Posterior vena cava (tissue), 2 donors: ENCODE data around the gene CTIF. TPM values are rescaled to one million over a fixed set of nuclear protein-coding genes. Genes with fewer than 3 reads are reported as not detected.

Source experiments
- DNase-seq: peaks from one replicate; pipeline ENCODE4 v3.0.0-alpha.2; 2020; ENCODE audit warnings: low spot score
- intact Hi-C, 2 donors: fragments of 100-400 bp; cut with DNase I; formaldehyde crosslinking; loops; one replicate each; pipeline versions ENCODE4 v1.14.1 to v1.14.2; 2022 to 2023
- total RNA-seq, 2 donors: library from RNA; stranded (reverse); fragmentation: NEBNext Ultra II Directional; extraction: Animal tissue kit (Norgen Biotek cat#: 25700); gene quantifications; one replicate each; pipeline ENCODE4 v1.2.1, GENCODE V29; 2021
- donor health status: DM: yes; HTN: yes; CAD: no.
- donor health status: DM: yes; HTN: yes; CAD: no.

Gene CTIF
- total RNA-seq, 2 donors from 2014 or later: 87.8 to 116 TPM

DNA sequence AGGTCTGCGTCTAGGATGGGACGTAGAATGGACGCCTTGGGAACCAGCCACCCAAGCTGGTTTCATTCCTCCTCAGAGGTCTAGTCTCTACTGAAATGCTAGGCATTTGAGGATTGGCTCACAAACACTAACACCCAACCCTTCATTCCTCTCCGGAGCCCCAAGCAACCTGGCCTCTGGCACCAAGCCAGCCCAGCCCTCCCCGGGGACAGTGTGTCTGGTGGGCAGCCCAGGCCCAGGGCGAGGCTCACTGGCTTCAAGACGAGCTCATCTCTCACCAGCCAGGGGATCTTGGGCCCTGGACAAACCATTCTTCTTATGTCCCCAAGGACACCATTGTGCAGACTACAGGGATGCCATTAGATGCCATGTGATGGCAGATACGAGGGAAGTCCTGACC is 182.5 kb downstream of the CTIF start:
- DNase-seq: peak; percentile 85
- intact Hi-C loops: loop anchor here in 1 of 2 donors (1.0 kb wide), 1 partner anchor 32 kb away; no protein-coding TSS in a partner anchor

DNA sequence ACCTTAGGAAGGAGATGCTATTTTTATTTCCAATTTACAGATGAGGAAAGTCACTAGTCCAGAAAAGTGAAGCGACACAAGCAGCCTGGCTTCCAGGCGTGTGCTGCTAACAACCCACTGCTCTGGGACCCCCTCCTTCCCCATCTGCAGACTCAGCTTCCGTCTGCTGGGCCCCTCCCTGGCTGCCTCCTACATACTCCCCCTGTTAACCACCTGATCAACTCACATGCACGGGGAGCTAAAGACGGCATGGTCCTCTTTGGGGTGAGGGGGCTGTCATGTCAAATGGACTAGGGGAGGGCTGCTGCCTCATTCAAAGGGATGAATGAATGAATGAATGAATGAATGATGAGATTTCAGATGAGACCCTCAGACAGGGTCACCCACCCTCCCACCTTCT is 184.2 kb downstream of the CTIF start:
- no peak for DNase-seq
- intact Hi-C loops: no loop called here

DNA sequence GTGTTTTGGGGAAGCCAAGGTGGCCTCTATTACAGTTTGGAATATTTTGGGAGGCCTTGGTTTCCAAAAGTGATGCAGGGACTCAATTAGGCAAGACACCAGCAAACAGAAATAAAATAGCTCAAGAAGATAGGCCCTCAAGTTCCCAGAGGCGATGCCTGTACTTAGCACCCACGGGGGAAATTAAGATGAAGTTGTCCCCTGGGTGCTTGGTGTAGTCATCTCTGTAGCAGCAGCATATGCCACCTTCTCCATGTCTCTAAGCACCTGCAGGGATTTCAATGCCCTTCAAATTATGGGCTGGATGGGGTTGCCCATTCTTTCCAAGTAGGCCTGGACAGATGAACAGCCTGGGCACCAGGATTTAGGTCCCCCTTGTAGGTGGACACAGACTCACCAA is 185.0 kb downstream of the CTIF start:
- DNase-seq: no peak
- intact Hi-C loops: no loop called here

DNA sequence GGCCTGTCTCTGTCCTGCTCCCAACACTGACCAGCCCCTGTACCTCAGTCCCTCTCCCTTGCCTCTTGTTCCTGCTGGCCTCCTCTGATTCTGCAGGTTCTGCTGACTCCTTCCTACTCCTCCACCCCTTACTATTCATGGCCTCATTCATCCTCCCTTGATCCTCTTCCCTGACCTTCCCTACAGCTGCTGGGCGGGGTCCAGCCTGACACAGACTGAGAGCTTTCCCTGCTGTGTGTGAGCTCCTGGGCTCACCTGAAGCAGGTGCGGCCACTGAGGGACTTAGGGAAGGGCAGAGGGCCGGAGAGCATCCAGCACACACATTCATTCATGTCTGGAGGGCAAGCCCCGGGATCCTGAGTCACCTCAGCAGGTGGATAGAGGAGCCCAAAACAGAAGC is 185.6 kb downstream of the CTIF start:
- no peak for DNase-seq
- intact Hi-C loops: no loop called here

DNA sequence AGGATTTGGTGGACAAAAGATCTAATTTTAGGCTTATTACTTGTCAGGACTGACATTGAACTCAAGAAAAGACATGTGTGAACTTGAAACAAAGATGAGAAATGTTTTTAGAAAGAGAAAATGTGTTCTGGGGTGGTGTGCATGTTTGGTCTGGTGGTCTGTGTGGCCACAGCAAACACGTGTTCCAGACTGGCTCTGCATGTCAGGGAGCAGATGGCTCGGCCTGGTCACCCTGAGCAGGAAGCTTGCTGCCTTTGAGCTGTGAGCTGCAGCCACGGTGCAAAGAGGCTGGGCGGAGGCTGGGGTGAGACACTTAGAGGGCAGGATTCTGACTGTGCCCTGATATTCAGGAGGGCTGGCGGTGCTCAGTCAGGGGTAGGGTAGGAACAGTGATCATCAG is 186.1 kb downstream of the CTIF start:
- no peak for DNase-seq
- intact Hi-C loops: no loop called here

DNA sequence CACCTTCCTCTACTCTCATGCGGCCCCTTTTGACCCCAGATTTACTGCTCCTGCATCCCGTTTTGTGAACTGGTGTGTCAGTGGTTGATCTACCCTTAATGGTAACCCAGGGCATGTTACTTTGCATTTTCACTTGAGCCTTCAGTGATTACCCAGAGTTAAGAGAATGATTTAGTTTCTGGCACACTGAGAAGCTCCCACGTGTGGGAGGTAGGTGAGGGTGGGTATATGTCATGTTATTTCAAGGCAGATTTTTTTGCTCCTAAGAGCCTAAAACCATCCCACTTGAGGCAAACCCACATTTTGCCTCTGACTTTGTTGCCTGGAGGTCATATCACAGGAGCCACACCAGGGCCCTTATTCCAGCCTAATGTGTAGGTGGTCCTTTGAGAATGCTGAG is 186.7 kb downstream of the CTIF start:
- DNase-seq: no peak
- intact Hi-C loops: no loop called here

DNA sequence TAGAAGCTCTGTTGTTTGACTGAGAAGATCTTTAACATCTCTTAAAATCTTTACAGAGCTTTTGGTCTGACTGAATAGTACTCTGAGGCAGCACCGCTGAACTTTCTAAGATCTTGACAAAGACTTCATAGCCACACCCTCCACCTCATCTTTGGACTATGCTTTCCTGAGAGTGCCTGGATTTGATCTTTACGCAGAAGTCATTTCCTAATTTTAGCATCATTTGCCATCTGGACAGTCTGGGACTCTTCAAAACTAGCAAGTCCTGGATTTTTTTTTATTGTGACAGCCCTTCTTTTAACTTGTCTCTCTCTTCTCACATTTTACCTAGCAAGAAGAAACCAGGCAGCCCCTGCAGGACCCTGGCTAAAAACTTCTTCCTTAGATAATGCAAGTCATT is 188.8 kb downstream of the CTIF start:
- no peak for DNase-seq
- intact Hi-C loops: no loop called here

DNA sequence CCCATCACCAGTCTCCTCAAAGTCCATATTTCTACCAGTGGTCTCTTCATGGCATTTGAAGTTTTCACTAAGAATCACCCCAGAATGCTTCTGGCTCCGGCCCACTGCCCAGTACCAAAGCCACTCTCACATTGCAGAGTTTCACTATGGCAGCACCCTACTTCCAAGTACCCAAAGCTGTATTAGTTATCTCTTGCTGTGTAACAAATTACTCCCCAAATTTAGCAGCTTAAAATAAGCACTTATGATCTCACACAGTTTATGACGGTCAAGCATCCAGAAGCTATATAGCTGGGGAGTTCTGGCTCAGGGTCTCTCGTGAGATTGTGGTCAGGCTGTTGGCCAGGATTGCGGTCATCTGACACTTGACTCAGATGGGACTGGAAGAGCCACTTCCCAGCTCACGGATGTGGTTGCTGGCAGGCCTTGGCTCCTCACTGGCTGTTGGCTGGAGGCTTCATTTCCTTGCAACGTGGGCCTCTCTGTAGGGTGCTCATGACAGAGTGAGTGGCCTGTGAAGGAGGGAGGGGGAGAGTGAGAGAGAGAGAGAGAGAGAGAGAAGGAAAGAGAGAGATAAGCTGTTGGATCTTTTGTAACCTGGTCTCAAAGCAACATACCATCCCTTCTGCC is 189.5 kb downstream of the CTIF start:
- DNase-seq: peak; percentile 95
- intact Hi-C loops: no loop called here

DNA sequence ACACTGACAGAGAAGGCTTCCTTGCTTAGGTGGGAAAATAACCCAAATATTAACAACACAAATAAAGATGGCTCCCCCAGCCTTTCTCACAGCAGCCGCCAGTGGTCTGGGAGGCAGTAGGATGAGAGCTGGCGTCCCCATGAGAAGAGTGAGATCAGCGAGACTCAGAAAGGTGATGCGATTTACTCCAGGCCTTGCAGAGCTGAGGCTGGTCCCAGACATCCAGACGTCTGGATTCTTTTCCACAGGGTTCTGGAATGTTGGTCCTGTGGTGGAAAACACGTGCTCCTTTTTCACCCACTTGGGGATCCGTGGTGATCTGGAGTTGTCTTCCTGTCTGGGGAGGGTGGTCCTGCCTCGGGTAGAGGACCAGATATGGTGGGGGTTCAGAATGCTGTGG is 190.6 kb downstream of the CTIF start:
- no peak for DNase-seq
- intact Hi-C loops: no loop called here

DNA sequence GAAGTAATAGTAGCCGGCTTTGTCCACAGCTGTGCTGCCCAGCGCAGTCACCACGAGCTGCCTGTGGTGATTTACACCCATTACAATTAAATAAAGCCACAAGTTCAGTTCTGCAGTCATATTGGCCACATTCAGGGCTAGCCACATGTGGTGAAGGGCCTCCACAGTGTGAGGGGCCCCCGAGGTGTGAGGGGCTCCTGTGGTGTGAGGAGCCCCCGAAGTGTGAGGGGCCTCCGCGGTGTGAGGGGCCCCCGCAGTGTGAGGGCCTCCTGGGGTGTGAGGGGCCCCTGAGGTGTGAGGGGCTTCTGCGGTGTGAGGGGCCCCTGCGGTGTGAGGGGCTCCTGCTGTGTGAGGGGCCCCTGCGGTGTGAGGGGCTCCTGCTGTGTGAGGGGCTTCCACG is 191.2 kb downstream of the CTIF start:
- no peak for DNase-seq
- intact Hi-C loops: no loop called here

DNA sequence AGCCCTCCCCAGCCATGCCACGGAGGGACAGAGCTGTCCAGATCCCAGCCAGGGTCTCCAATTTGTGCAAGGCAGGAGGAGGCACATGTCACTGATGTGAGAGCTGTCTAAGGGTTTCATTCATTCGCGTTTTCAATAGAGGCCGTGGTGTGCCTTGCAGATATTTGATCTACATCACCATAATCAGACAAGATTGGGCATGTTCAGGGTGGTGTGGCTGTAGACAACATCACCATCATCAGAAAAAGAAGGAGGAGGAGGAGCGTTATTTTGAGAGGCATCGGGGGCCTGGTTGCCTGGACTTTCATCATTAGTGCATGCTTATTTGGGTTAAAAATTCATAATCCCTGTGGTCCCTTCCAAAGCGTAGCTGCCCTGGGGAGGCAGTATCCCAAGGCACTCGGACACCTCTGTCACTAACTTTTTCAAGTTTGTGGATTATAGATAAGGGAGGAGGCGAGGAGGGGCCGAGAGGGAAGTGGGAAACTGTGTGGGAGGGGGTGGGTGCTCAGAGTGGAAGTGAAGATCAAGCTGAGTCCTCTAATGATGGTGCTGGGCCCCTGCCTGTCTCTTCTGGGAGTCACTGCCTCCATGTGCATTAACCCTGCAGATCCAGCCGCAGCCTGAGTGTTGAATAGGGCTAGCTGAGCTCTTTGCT is 194.1 kb downstream of the CTIF start:
- DNase-seq: no peak
- intact Hi-C loops: no loop called here

DNA sequence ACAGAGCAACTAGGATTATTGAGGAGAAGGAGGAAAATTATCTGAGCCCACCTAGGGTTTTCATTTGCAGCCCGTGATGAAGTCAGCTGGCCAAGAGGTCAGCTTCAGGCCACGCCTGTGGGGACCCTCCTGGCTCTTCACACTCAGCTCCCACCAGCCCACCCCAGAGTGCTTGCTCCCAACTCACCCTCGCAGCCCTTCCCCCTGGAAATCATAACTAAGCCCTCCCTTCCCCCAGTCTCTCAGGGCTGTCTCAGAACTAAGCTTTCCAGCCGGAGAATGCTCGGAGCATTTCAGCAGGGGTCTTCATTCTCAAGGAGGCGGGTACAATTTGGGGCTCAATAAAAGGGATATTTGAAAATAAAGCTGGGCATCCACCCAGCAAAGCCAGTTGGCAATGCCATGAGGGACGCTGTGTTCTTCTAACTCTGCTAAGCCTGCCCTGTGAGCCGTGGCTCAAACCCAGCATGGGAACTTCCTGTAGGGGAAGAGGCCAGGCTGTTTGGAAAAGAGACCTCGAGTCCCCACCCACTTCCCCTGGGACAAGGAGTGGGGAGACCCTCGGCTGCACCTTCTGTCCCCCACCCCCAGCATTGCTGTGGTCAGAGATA is 194.9 kb downstream of the CTIF start:
- DNase-seq: no peak
- intact Hi-C loops: loop anchor here in 1 of 2 donors (1.0 kb wide), 1 partner anchor 14 kb away; no protein-coding TSS in a partner anchor

DNA sequence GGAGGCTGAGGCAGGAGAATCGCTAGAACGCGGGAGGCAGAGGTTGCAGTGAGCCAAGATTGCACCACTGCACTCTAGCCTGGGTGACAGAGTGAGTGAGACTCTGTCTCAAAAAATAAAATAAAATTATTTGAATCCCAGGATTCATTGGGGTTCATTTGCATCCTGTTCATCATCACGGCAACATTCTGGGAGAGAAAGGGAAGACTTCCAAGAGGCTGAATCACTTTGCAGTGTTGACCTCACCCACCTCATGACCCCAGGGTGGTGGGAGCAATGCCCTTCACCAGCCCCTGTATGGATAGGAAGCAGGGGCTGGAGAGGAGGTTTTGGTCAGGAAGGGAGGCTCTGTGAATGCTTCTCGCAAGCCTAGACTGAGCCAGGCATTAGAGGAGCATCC is 195.6 kb downstream of the CTIF start:
- no peak for DNase-seq
- intact Hi-C loops: loop anchor here in 1 of 2 donors (1.0 kb wide), 1 partner anchor 13 kb away; no protein-coding TSS in a partner anchor

DNA sequence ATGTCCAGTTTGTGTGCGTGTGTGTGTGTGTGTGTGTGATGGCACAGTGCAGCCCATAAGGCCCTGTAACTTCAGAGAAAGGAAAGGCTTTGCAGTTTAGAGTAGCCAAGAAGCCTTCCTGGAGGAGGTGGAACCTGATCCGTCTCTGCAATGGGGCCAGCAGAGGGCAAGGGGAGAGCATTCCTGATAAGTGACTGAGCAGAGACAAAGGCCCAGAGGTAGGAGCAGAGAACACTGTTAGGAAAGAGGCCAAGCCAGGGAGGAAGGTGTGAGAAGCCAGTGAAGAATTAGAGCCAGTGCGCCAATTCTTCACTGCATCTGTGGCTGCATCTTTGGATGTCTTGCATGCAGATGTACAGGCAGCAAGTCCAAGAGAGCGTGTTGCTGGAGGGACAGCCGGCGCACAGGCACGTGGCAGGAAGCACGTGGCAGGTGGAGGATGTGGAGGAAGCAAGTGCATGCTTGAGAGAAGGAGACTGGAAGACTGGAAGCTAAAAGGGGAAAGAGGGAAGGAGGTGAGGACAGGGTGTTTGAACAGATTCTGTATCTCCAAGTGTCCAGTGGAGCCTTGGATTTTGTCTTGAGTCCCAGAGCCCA is 196.3 kb downstream of the CTIF start:
- DNase-seq: no peak
- intact Hi-C loops: no loop called here

DNA sequence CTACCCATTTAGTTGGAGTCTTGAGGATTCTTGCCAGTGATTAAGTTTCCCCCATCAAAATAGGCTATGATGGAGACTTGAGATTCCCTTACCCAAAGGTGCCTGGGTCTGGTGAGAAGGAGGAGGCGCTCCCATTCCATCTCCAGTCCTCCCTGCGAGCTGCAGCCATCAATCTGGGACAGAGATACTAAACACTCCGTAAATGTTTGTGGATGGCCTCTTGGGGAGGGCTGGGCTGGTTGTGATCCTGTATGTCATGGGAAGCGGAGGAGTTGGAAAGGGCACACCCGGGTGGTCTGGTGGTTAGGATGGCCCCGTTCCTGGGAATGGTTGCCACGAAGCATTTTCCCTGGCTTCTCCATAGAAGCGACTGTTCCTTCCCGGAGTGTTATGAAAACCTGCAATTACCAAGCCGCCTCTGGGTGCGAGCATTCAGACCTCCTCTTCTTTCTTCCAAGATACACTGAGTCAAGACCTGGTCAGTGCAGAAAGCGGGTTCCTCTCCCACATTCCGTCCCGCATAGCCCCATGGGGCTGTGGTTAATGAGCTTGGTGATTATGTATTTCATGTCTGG is 196.9 kb downstream of the CTIF start:
- intact Hi-C loops: no loop called here
- no peak for DNase-seq

DNA sequence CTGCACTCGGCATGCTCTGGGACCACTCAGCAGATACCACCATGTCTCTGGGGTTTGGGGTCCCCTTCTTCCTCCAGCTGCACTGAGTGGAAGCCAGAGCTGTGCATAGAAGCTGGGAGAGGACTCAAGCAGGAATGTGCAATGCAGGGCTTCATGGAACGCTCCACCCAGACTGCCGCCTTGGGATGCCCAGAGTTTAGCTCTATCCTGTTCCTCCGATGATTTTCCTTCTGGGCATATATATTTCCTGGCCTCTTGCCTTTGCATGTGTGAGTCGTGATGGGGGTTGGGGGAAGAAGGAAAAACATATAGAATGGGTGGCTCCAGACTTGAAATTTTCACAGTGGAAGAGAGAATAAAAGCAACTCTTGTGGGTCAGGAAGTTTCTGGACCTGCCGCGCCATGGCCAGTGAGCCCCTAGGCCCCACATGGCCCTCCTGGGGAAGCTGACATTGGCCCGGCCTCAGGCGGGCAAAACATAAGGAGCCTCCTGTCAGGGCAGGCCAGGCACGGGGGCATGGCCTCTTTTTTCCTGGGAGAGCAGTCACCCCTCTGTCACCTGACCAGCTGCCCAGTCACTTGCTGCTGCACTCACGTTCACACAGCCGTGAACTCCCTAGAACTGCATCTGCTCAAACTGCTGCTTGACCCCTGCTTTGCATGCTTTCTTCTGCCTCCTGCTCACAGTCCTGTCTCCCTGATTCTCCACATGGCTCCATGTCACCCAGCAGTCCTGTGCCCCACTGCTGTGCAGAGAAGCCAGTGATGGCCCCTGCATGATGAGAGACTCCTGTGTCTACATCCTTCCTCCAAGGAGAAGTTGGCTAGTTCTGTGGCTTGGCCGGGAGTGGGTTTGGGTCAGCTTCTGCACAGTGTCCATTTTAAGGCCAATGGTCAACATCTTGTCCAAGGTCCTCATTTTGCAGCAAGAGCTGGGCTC is 197.8 kb downstream of the CTIF start:
- intact Hi-C loops: no loop called here

DNA sequence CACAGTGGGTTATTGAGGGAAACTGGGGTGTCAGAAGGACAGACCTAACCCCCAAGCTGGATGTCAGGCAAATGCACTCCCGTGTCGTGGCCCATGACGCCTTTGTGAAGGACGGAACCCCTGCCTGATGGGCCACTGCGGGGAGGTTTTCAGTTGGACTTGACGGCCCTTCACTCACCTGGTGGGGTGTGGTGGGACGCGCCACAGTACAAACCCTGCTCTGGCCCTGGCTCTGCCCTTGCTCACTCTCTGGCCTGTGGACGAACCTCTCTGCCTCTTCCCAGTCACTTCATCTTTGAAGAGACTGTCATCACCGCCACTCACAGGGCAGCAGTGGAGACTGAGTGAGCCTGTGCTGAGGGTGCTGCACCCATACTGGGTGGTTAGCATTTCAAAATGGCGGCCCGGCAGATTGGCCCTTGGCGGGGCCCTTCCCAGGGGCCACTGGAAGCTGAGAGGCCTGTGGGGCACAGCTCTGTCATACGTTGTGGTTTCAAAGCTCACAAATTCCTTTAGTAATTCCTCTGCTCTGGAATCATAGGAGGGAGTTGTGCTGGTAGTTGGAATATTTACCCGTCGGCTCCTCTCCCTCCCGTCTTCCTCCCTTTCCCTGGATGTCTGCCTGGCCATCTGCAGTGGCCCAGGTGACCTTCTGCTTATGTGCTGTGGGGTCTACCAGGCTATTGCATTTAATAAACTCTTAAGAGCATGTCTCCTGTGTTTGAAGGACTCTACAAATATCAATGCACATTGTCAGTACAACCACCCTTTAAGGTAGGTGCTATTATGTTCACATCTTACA is 200.6 kb downstream of the CTIF start:
- intact Hi-C loops: no loop called here
- no peak for DNase-seq

More for the DNA sequence above, 197.8 kb downstream of the CTIF start:
- no peak for DNase-seq

DNA sequence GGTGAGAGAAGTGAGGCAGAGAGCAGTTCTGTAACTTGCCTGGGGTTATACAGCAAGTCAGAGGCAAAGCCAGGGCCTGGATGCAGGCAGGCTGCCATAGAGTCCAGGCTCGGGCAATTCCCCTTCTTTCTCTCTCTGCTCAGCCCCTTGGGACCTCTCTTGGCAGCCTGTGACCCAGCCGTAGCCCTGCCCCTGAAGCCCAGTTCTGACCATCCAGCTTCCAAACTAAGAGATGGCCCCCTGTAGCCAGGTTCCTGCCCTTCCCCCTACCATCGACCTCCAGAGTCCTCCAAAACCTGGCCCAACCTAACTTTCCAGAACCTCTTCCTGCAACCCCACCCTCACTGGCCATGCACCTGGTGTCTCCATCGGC is 201.2 kb downstream of the CTIF start:
- intact Hi-C loops: no loop called here
- DNase-seq: peak; percentile 89
